HCT116 (cell line): ENCODE results near the gene FCAMR. TPM values are rescaled to one million over a fixed set of nuclear protein-coding genes. Genes with fewer than 3 reads are reported as not detected.

ENCODE experiments used
- ATAC-seq: fragments of 200-7000 bp; cut with Tn5 transposase; 2 replicates; pipeline ENCODE4 v1.9.1; 2020; ENCODE audit warnings: mild to moderate bottlenecking, moderate library complexity
- BruUV-seq: library from RNA; stranded (reverse); fragments of 400-500 nt; replicated peaks from 2 replicates; lab custom pipeline; 2021; lab: Mats Ljungman, UMichigan
- CTCF ChIA-PET: fragments of 300-600 bp; sonication (Branson Sonifier 250); formaldehyde crosslinking; loops from one replicate; lab custom pipeline; 2021; ENCODE audit warnings: antibody characterized with exemption; lab: Charles Lee
- POLR2A ChIA-PET: fragments of 300-600, 350-600 bp; sonication (Branson Sonifier 250); formaldehyde crosslinking; loops from one replicate; lab custom pipeline; 2021; ENCODE audit warnings: antibody characterized with exemption; lab: Charles Lee
- RAD21 ChIA-PET, 2 experiments: fragments of 300-600 bp; sonication (Branson Sonifier 250); formaldehyde crosslinking; loops; one replicate each; lab custom pipeline; 2023; ENCODE audit warnings: low total read pairs in 2 of 2; ENCODE audit not compliant: uncharacterized antibody in 2 of 2, unreplicated experiment in 2 of 2, low non-redundant PET in 1 of 2; lab: Charles Lee
- DNase-seq: peaks from one replicate; pipeline ENCODE4 v3.0.0-alpha.2; 2010; ENCODE audit warnings: low read depth, low spot score
- H2AFZ ChIP-seq: fragments of 200-600 bp; shearing (Covaris generic), sonication (generic); 2 replicates; pipeline ENCODE4 v1.6.1; 2017; ENCODE audit warnings: low read depth, mixed run types, mixed read lengths, antibody characterized with exemption, low read length; ENCODE audit not compliant: poor library complexity, severe bottlenecking
- H3K27ac ChIP-seq: 2 replicates; pipeline ENCODE4 v1.5.1; 2012; ENCODE audit warnings: low read depth, low read length
- H3K27me3 ChIP-seq: fragments of 200-600 bp; sonication (generic); 2 replicates; pipeline ENCODE4 v1.6.1; 2016; ENCODE audit warnings: mixed run types, low read length, mixed read lengths; ENCODE audit not compliant: insufficient read depth
- H3K36me3 ChIP-seq, 2 experiments: fragments of 200-500 bp in 1 of 2; fragments of 200-600 bp in 1 of 2; sonication (Bioruptor generic) in 1 of 2; sonication (generic) in 1 of 2; 2 replicates each; pipeline versions ENCODE4 v1.5.1 to v1.6.1; 2014 to 2016; ENCODE audit warnings: low read length in 2 of 2, inconsistent platforms in 1 of 2, mixed read lengths in 1 of 2, mixed run types in 1 of 2; ENCODE audit not compliant: insufficient read depth in 2 of 2, control insufficient read depth in 1 of 2
- H3K4me1 ChIP-seq, 2 experiments: fragments of 200-600 bp in 1 of 2; sonication (generic) in 1 of 2; 2 replicates each; pipeline versions ENCODE4 v1.5.1 to v1.6.1; 2012 to 2017; ENCODE audit warnings: low read length in 2 of 2, inconsistent platforms in 1 of 2, mild to moderate bottlenecking in 1 of 2, mixed read lengths in 1 of 2, mixed run types in 1 of 2, moderate library complexity in 1 of 2; ENCODE audit not compliant: insufficient read depth in 2 of 2, control insufficient read depth in 1 of 2
- H3K4me2 ChIP-seq: fragments of 200-600 bp; sonication (generic); 2 replicates; pipeline ENCODE4 v1.6.1; 2017; ENCODE audit warnings: mixed run types, low read length, mixed read lengths
- H3K4me3 ChIP-seq, 2 experiments: fragments of 200-600 bp in 1 of 2; sonication (generic) in 1 of 2; replicated peaks in 1 of 2; 2 replicates each; pipeline ENCODE4 v1.5.1; 2011 to 2016; ENCODE audit warnings: low read length in 2 of 2, control low read depth in 1 of 2, low read depth in 1 of 2, mild to moderate bottlenecking in 1 of 2, mixed read lengths in 1 of 2, mixed run types in 1 of 2
- H3K79me2 ChIP-seq: fragments of 200-600 bp; sonication (generic); 2 replicates; pipeline ENCODE4 v1.6.1; 2017; ENCODE audit warnings: mild to moderate bottlenecking, mixed run types, low read length, moderate library complexity, mixed read lengths; ENCODE audit not compliant: insufficient read depth
- H3K9ac ChIP-seq: fragments of 200-600 bp; sonication (generic); 2 replicates; pipeline ENCODE4 v1.6.1; 2016; ENCODE audit warnings: low read length, mixed read lengths
- H3K9me2 ChIP-seq: fragments of 200-600 bp; sonication (generic), shearing (Covaris generic); 2 replicates; pipeline ENCODE4 v1.6.1; 2017; ENCODE audit warnings: mixed run types, mild to moderate bottlenecking, moderate library complexity; ENCODE audit not compliant: insufficient read depth
- H3K9me3 ChIP-seq, 2 experiments: fragments of 200-500 bp in 1 of 2; fragments of 200-600 bp in 1 of 2; sonication (Bioruptor generic) in 1 of 2; sonication (generic) in 1 of 2; 2 replicates each; pipeline ENCODE4 v1.6.1; 2014 to 2017; ENCODE audit warnings: low read length in 2 of 2, mixed read lengths in 2 of 2, inconsistent platforms in 1 of 2, low read depth in 1 of 2, mild to moderate bottlenecking in 1 of 2, mixed run types in 1 of 2, moderate library complexity in 1 of 2; ENCODE audit not compliant: control insufficient read depth in 1 of 2, insufficient read depth in 1 of 2
- H4K20me1 ChIP-seq: fragments of 200-600 bp; sonication (generic), shearing (Covaris generic); 2 replicates; pipeline ENCODE4 v1.6.1; 2017; ENCODE audit warnings: mixed run types, mild to moderate bottlenecking, moderate library complexity; ENCODE audit not compliant: insufficient read depth
- EGR1 ChIP-seq: IDR thresholded peaks from 2 replicates; pipeline ENCODE4 v1.6.1; 2012; ENCODE audit warnings: low read depth
- EZH2phosphoT487 ChIP-seq: fragments of 200-600 bp; IDR thresholded peaks from 2 replicates; pipeline ENCODE4 v1.6.1; 2018; ENCODE audit warnings: antibody characterized with exemption, borderline replicate concordance
- FOSL1 ChIP-seq: IDR thresholded peaks from 2 replicates; pipeline ENCODE4 v1.6.1; 2012; ENCODE audit warnings: low read depth
- POLR2A ChIP-seq: IDR thresholded peaks from 2 replicates; pipeline ENCODE4 v1.7.0; 2011; ENCODE audit warnings: borderline replicate concordance; ENCODE audit not compliant: insufficient read depth, insufficient read length; ENCODE audit errors: extremely low read depth
- RAD21 ChIP-seq: IDR thresholded peaks from 2 replicates; pipeline ENCODE4 v1.6.1; 2012; ENCODE audit warnings: low read depth, mild to moderate bottlenecking
- SIN3A ChIP-seq: IDR thresholded peaks from 2 replicates; pipeline ENCODE4 v1.6.1; 2012; ENCODE audit warnings: low read depth
- SP1 ChIP-seq: IDR thresholded peaks from 2 replicates; pipeline ENCODE4 v1.6.1; 2012; ENCODE audit warnings: low read depth
- YY1 ChIP-seq: IDR thresholded peaks from 2 replicates; pipeline ENCODE4 v1.6.1; 2011; ENCODE audit warnings: low read length, low read depth, moderate library complexity, mild to moderate bottlenecking; ENCODE audit not compliant: insufficient replicate concordance; ENCODE audit errors: extremely low read depth
- intact Hi-C: fragments of 100-400 bp; cut with micrococcal nuclease; formaldehyde crosslinking; loops from 2 replicates; pipeline ENCODE4 v1.10.0; 2022
- total RNA-seq: library from RNA; stranded (reverse); gene quantifications from one replicate; pipeline ENCODE4 v1.2.1, GENCODE V29; 2021; ENCODE audit not compliant: unreplicated experiment
- TF ChIP-seq, protein P1 (sequence below), 3 experiments: fragments of 200-600 bp in 1 of 3; sonication (generic) in 1 of 3; IDR thresholded peaks in 2 of 3; conservative IDR thresholded peaks in 1 of 3; 2 replicates each; pipeline ENCODE4 v1.5.1; 2012 to 2017; ENCODE audit warnings: low read depth in 2 of 3, low read length in 2 of 3, antibody characterized with exemption in 1 of 3, borderline replicate concordance in 1 of 3, control low read depth in 1 of 3, mild to moderate bottlenecking in 1 of 3, mixed read lengths in 1 of 3, mixed run types in 1 of 3, moderate library complexity in 1 of 3; ENCODE audit not compliant: insufficient read depth in 1 of 3
- TF ChIP-seq, protein P2 (sequence below): IDR thresholded peaks from 2 replicates; pipeline ENCODE4 v1.6.1; 2011; ENCODE audit warnings: mild to moderate bottlenecking, low read length, moderate library complexity; ENCODE audit not compliant: insufficient replicate concordance; ENCODE audit errors: extremely low read depth
- TF ChIP-seq, protein P3 (sequence below): IDR thresholded peaks from 2 replicates; pipeline ENCODE4 v1.6.1; 2012

FCAMR gene
- total RNA-seq, 1 experiment from 2014 or later: not detected

- Histone ChIP-seq H3K79me2 (no peaks in the 10 kb centered on the region), H3K27ac (no peak overlapping the region), H3K4me1 (no peaks in the 10 kb centered on the region), H3K27me3 (no peaks in the 10 kb centered on the region), H4K20me1 (no peaks in the 10 kb centered on the region), H3K9ac (no peak overlapping the region), H3K4me2 (no peak overlapping the region), H3K36me3 (no peaks in the 10 kb centered on the region), H3K4me3 (no peak overlapping the region), H3K9me3 (no peaks in the 10 kb centered on the region), H3K9me2 (no peaks in the 10 kb centered on the region), H2AFZ (no peak overlapping the region)
- intact Hi-C loops: no loop called here
- BruUV-seq: no TSS peak
- ATAC-seq: no peak
- ChIA-PET POLR2A (no interaction called here), RAD21 (no interaction called here), CTCF (interaction anchor here (0.9 to 1.4 kb wide), 3 partner anchors 45 to 343 kb away, joined by 3 to 4 read pairs (median 4); partner anchors contain the start of gene DYRK3)
- DNase-seq: no peak
- TF ChIP-seq SP1 (no peak), FOSL1 (no peak), RAD21 (no peak), EGR1 (no peak), YY1 (no peak), EZH2phosphoT487 (no peak), POLR2A (no peak), SIN3A (no peak)
- TF ChIP-seq, protein P1, sequence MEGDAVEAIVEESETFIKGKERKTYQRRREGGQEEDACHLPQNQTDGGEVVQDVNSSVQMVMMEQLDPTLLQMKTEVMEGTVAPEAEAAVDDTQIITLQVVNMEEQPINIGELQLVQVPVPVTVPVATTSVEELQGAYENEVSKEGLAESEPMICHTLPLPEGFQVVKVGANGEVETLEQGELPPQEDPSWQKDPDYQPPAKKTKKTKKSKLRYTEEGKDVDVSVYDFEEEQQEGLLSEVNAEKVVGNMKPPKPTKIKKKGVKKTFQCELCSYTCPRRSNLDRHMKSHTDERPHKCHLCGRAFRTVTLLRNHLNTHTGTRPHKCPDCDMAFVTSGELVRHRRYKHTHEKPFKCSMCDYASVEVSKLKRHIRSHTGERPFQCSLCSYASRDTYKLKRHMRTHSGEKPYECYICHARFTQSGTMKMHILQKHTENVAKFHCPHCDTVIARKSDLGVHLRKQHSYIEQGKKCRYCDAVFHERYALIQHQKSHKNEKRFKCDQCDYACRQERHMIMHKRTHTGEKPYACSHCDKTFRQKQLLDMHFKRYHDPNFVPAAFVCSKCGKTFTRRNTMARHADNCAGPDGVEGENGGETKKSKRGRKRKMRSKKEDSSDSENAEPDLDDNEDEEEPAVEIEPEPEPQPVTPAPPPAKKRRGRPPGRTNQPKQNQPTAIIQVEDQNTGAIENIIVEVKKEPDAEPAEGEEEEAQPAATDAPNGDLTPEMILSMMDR (IDR thresholded peaks at IDR 0.05 in 2 of 3, conservative IDR thresholded peaks at IDR 0.05 in 1 of 3; ENCODE audit: borderline replicate concordance in 1 of 3, insufficient read depth in 1 of 3, low read depth in 2 of 3, low read length in 2 of 3): no peak
- TF ChIP-seq, protein P2, sequence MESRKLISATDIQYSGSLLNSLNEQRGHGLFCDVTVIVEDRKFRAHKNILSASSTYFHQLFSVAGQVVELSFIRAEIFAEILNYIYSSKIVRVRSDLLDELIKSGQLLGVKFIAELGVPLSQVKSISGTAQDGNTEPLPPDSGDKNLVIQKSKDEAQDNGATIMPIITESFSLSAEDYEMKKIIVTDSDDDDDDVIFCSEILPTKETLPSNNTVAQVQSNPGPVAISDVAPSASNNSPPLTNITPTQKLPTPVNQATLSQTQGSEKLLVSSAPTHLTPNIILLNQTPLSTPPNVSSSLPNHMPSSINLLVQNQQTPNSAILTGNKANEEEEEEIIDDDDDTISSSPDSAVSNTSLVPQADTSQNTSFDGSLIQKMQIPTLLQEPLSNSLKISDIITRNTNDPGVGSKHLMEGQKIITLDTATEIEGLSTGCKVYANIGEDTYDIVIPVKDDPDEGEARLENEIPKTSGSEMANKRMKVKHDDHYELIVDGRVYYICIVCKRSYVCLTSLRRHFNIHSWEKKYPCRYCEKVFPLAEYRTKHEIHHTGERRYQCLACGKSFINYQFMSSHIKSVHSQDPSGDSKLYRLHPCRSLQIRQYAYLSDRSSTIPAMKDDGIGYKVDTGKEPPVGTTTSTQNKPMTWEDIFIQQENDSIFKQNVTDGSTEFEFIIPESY: no peak
- TF ChIP-seq, protein P3, sequence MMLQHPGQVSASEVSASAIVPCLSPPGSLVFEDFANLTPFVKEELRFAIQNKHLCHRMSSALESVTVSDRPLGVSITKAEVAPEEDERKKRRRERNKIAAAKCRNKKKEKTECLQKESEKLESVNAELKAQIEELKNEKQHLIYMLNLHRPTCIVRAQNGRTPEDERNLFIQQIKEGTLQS: no peak
These were observed 8.0 kb upstream of the FCAMR start for GRCh38 chr1:206978259-206978658.
